NCI-H446 (cell line): Measurements from ENCODE around the gene COL6A3.
A peak's percentile ranks its signal among the peaks of the same experiment; 100 is the strongest.

Experiments used
- DNase-seq, 2 experiments: peaks; one replicate each; lab custom pipeline; 2025; lab: John Stamatoyannopoulos, UW

COL6A3 gene

DNA sequence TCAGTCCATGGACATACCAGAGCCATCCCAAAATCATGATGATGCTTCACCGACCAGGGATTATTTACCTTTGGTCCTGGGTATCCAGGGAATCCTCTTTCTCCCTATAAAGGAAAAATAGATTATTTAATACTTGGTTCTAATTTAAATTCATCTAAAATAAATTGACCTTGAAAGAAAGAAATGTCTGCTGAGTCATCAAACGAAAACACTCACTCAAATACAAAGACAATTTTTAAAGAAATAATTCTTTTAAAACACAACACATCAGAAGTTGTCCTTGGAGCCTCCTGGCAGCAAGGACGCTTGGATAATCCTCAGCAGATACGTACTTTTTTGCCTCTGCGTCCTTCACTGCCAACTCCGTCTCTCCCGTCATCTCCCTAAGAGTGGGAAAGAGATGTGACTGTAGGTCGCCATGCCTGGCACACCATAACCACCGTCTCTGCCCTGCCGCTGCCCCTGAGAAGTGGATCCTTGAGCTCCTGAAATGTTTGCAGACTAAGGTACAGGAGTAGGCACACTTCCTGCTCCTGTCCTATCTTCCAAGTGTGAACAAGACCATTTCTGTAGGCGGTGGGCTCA is 65.6 kb downstream of the COL6A3 start:
- no peak for DNase-seq

- DNase-seq = no peak
Observed at GRCh38 chr2:237345891-237346640, 67.9 kb downstream of the COL6A3 start.

DNA sequence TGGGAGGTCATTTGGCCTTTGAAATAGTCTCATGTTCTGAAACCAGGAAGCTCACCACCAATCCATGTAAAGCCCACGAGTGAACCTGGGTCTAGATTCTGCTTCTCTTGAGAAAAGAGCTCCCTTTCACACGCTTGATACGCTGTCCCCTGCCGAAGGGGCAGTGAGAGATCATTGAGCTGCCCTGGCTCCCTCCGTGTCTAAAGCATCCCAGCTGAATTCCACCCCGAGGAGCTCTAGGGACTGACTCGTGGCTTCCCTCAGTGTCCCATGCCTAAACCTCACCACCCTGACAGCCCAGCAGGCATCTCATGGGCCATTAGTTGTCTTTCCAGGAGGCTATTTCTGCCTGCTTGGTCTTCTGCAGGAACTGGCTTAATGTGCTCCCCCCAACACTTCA is 68.6 kb downstream of the COL6A3 start:
- DNase-seq = no peak

GRCh38 chr2:237344942-237345341 is 69.0 kb downstream of the COL6A3 start:
- DNase-seq = no peak

- no peak for DNase-seq
Observed at GRCh38 chr2:237343993-237344392, 70.0 kb downstream of the COL6A3 start.

GRCh38 chr2:237341872-237342271 is 72.1 kb downstream of the COL6A3 start:
- DNase-seq = no peak

DNA sequence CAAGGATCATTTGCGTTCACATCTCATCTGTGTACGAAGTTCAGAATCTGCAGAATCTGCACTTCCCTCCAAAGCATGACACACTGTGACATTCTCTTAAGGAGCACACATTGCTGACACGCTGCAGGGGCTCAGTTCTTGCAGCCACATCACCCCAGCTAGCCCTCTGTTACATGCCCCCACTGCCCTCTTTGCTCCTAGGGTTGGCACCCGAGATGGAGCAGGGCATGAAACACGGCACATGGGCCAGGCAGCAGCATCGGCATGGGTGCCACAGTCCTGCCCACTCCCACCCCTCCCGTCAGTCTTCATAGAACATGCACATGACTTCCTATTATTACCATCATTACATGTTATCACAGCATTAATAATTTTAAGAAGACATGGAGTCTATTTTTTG is 76.4 kb downstream of the COL6A3 start:
- no peak for DNase-seq

DNA sequence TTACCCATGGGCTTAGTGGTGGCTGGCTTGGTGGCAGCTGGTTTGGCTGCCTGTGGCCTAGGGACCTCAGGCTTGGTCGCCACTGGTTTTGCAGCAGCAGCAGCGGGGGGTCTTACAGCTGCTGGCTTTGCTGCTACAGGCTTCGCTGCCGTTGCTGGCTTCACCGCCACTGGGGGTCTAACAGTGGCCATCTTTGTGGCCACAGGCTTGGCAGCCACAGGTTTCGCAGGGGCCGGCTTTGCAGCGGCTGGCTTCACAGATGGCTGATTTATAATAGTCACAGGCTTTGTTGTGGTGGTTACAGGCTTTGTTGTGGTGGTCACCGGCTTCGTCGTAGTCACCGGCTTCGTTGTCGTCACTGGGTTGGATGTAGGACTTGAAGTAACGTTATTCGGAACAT is 77.8 kb downstream of the COL6A3 start:
- DNase-seq = no peak

GRCh38 chr2:237333748-237334147 is 80.2 kb downstream of the COL6A3 start:
- DNase-seq = no peak

GRCh38 chr2:237330541-237330940 is 83.4 kb downstream of the COL6A3 start:
- no peak for DNase-seq

DNA sequence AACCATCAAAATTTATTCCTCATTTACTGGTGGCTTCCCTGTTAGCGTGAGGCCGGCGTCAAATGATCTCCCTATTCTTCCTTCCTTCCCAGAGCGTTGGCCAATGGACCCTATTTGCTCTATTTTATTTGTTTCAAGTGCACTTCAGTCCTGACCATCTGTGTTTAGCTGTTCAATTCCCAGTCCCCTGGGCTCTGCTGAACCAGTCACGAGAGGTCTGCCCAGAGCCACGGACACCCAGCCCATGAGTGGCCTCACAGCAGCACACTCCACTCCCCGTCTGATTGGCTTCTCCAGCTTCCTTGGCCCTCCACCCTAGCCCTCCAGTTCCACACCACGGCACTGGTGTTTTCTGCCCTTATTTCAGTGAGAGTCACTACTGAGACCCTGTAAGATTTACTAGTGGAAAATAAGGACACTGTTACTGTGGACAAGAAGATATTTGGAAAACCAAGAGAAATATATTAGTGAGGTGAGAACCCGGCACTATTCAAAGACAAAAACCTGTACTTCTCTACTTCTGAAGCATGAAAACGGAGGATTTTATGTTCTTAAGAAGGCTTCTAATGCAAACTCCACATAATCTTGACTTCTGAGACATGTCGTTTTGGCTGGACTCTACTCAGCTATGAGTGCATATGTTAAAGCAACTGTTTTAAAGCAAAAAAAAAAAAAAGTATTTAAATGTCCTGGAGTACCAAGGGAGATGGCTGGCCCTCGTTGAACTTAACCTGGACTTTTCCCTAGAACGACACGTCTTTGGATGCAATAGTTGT is 86.6 kb downstream of the COL6A3 start:
- DNase-seq = no peak

GRCh38 chr2:237326266-237327171 is 87.4 kb downstream of the COL6A3 start:
- no peak for DNase-seq

- DNase-seq = no peak
Observed at GRCh38 chr2:237324837-237325236, 89.1 kb downstream of the COL6A3 start.

DNA sequence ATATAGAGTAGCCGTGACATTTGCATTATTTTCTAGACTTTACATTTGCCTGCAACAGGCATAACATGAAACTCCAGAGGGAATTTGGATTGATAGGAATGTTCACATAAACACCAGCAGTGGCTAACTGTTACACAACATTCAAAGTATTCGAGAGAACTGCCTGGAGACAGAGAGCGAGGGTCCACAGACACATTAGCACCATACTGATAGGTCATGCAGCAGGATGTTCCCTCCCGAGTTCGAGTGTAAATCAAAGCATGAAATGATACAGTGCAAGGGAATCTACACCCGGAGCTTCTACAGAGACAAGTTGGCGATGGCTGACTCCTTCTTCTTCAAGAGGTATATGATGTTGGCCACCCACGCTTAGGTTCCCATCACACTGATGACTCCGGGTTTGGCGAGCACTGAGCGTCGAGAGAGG is 89.5 kb downstream of the COL6A3 start:
- no peak for DNase-seq

GRCh38 chr2:237323656-237324055 is 90.3 kb downstream of the COL6A3 start:
- no peak for DNase-seq

DNA sequence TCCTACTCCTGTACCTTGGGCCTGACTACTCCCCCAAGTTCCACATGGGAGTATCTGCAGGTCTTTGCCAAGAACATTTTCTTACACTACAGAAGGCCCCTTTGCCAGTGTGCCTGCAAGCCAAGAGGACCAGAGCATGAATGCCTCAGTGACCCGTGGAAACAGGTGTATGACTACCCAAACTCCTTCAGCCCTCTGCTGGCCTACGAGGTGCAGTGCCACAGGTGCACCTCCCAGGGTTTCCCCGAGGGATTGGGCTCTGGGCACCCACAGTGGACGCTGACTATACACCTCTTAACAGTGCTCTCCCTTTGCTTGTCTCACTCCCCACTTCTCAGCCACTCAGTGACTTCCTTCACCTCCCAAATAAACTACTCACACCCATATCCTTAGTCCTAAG is 91.4 kb downstream of the COL6A3 start:
- no peak for DNase-seq

DNA sequence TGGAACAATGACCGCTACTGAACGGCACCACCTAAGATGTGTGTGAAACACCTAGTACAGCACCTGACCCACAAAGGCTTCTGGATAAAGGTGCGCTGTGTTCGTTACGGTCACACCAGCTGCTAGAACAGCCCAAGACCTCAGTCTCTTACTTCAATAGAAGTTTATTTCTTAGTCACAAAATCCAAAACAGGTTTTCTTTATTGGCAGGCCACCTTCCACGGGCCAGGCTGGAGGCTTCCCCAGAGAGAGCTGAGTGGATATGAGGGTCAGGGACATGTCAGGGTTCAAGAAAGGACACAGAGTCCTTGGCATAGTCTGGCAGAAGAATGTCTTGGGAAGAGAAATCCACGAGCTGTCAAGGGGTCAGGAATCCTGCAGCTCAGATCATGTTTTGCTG is 92.2 kb downstream of the COL6A3 start:
- DNase-seq = no peak

DNA sequence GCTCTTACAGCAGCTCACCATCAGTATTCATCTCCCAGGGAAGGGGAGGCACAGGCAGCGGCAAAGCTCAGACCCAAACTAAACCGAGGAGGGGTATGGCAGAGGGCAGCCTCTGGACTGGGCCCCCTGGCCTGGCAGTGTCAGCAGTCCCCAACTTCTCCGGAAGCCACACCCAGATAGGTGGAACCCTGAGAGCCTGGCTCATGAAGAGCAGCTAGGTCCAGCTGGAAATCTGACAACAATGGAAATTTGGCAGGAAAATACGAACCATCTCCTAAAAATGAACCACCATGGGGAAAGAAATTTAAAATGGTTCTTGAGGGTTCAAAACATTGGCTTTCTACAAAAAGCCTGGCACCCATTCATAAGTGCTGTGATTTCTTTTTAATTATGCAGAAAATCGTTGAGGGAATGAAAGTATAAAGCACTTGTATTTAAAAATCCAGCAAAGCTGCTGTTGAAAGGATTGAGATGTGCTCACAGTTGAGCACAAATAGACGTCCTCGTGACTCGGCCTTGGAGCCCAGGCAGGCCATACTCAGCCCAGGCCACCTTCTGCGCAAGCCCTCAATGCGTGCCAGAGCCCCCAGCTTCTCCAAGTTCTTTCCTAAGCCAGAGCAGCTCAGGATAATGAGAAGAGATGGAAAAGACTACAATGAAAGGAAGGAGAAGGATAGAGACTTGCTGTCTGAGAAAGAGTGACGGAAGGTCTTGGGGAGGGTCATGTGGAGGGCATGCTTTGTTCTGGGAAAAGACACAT is 93.0 kb downstream of the COL6A3 start:
- peak in 1 of 2 experiments; percentile 75 for DNase-seq

DNA sequence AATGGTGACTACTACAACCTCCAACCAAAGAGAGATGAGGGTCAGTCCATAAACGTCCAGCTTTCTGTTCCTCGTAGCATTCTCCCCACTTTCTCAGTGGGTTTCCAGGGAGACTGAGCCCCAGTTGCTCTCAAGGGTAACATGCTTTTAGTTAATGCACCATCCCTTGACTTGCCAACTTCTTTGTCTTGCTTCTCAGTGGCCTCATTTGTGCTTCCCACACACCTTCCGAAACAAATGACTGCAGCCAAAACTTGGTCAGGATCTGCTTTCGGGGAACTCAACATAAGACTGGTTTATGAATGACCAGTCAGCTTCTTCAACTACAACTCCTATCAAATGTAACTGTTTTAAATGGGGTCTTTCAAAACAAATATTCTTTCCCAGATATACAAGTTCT is 94.1 kb downstream of the COL6A3 start:
- no peak for DNase-seq

DNA sequence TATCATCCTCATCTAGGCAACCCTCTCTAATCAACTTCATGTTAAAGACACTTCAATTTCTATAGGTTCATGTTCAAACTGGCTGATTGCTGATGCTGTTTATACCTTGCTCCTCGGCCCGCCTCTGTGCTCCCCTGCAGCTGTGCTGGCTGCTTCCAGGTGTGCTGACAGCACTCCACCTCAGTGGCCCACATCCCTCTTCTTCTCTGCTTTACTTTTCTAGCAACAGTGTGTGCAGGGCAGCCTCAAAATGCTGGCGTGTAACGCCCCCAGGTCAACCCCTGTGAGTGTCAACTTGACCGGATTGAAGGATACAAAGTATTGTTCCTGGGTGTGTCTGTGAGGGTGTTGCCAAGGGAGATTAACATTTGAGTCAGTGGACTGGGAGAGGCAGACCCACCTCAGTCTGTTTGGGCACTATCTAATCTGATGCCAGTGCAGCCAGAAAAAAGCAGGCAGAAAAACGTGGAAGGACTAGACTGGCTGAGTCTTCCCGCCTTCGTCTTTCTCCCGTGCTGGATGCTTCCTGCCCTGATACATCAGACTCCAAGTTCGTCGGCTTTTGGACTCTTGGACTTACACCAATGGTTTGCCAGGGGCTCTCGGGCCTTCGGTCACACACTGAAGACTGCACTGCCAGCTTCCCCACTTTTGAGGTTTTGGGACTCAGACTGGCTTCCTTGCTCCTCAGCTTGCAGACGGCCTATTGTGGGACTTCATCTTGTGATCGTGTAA is 94.7 kb downstream of the COL6A3 start:
- DNase-seq = no peak

- DNase-seq = no peak
Observed at GRCh38 chr2:237316339-237316738, 97.6 kb downstream of the COL6A3 start.
